Mucosa of rectum (tissue), 2 donors: ENCODE data around the gene SALL3.

Experiments used
- H3K27ac ChIP-seq, 2 donors: one replicate each; pipeline ENCODE4 v1.7.0; 2013; ENCODE audit warnings: inconsistent platforms in 2 of 2, low read depth in 2 of 2, low read length in 2 of 2
- H3K27me3 ChIP-seq, 2 donors: one replicate each; pipeline ENCODE4 v1.7.0; 2013; ENCODE audit warnings: low read length in 2 of 2; ENCODE audit not compliant: control insufficient read depth in 2 of 2, insufficient read depth in 2 of 2
- H3K36me3 ChIP-seq, 2 donors: one replicate each; pipeline ENCODE4 v1.7.0; 2013; ENCODE audit warnings: low read length in 2 of 2; ENCODE audit not compliant: control insufficient read depth in 2 of 2, insufficient read depth in 2 of 2
- H3K4me1 ChIP-seq, 2 donors: one replicate each; pipeline ENCODE4 v1.7.0; 2013; ENCODE audit warnings: low read length in 2 of 2, mild to moderate bottlenecking in 1 of 2; ENCODE audit not compliant: control insufficient read depth in 2 of 2, insufficient read depth in 2 of 2
- H3K4me3 ChIP-seq, 2 donors: one replicate each; pipeline ENCODE4 v1.7.0; 2013; ENCODE audit warnings: low read length in 2 of 2
- H3K9ac ChIP-seq, 2 donors: one replicate each; pipeline ENCODE4 v1.7.0; 2013; ENCODE audit warnings: low read length in 2 of 2, low read depth in 1 of 2, mild to moderate bottlenecking in 1 of 2
- H3K9me3 ChIP-seq, 2 donors: one replicate each; pipeline ENCODE4 v1.7.0; 2013; ENCODE audit warnings: low read length in 2 of 2; ENCODE audit not compliant: control insufficient read depth in 2 of 2
- donor health status: healthy.
- donor health status: Normal muscosa, but diverticular disease.

SALL3 gene

DNA sequence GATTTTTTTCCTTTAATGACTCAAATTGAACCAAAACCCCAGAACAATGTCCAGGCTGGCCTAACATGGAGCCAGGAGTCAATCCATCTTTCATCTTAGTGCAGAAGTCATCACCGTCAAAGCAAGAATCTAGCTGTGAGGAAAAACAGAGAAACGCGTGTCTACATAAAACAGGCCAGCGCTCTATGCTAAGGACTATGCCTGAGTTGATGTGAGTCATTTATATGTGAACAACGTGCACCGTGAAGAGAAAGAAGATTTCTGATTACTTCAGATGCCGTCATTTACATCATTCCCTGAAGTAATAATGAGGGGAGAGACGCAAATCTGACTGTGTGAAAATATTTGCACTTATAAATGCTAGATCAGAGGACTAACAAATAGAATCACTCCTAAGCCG lies 34.0 kb upstream of the SALL3 start:
- H3K27ac ChIP-seq: no peak overlapping the region
- H3K9me3 ChIP-seq: no peaks in the 10 kb centered on the region
- no peaks in the 10 kb centered on the region for H3K27me3 ChIP-seq
- no peak overlapping the region for H3K9ac ChIP-seq
- no peaks in the 10 kb centered on the region for H3K36me3 ChIP-seq
- no peak overlapping the region for H3K4me3 ChIP-seq
- no peaks in the 10 kb centered on the region for H3K4me1 ChIP-seq

- no peaks in the 10 kb centered on the region for H3K36me3 ChIP-seq
- H3K4me3 ChIP-seq: no peak overlapping the region
- no peak overlapping the region for H3K9ac ChIP-seq
- no peaks in the 10 kb centered on the region for H3K9me3 ChIP-seq
- no peak overlapping the region for H3K27ac ChIP-seq
- no peaks in the 10 kb centered on the region for H3K4me1 ChIP-seq
- no peaks in the 10 kb centered on the region for H3K27me3 ChIP-seq
Observed at GRCh38 chr18:78947291-78947690, 32.3 kb upstream of the SALL3 start.

GRCh38 chr18:78948221-78948620 lies 31.4 kb upstream of the SALL3 start:
- Histone ChIP-seq H3K4me1 (no peaks in the 10 kb centered on the region), H3K4me3 (no peak overlapping the region), H3K27me3 (no peaks in the 10 kb centered on the region), H3K9me3 (no peaks in the 10 kb centered on the region), H3K36me3 (no peaks in the 10 kb centered on the region), H3K9ac (no peak overlapping the region), H3K27ac (no peak overlapping the region)

GRCh38 chr18:78948707-78949106 lies 30.9 kb upstream of the SALL3 start:
- no peaks in the 10 kb centered on the region for H3K4me1 ChIP-seq
- no peaks in the 10 kb centered on the region for H3K9me3 ChIP-seq
- H3K27me3 ChIP-seq: no peaks in the 10 kb centered on the region
- H3K9ac ChIP-seq: no peak overlapping the region
- no peaks in the 10 kb centered on the region for H3K36me3 ChIP-seq
- no peak overlapping the region for H3K27ac ChIP-seq
- no peak overlapping the region for H3K4me3 ChIP-seq

GRCh38 chr18:78949216-78949615 lies 30.4 kb upstream of the SALL3 start:
- no peak overlapping the region for H3K4me3 ChIP-seq
- H3K27me3 ChIP-seq: no peaks in the 10 kb centered on the region
- H3K4me1 ChIP-seq: no peaks in the 10 kb centered on the region
- no peak overlapping the region for H3K9ac ChIP-seq
- H3K36me3 ChIP-seq: no peaks in the 10 kb centered on the region
- no peak overlapping the region for H3K27ac ChIP-seq
- no peaks in the 10 kb centered on the region for H3K9me3 ChIP-seq

DNA sequence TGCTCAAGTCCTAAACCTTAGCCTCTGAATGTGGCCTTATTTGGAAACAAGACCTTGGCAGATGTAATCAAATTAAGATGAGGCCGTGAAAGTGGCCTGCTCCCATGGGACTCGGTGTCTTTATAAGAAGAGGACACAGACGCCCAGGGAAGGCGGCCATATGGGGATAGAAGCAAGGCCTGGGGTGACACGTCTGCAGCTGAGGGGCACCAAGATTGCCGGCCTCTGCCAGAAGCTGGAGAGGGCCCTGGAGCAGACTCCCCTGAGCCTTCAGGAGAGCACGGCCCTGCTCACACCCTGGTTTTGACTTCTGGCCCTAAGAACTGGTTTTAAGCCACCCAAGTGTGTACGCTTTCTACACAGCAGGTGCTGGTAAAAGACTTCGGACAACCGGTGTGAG lies 29.2 kb upstream of the SALL3 start:
- no peaks in the 10 kb centered on the region for H3K27me3 ChIP-seq
- no peaks in the 10 kb centered on the region for H3K9me3 ChIP-seq
- H3K4me3 ChIP-seq: no peak overlapping the region
- H3K36me3 ChIP-seq: no peaks in the 10 kb centered on the region
- no peak overlapping the region for H3K9ac ChIP-seq
- H3K27ac ChIP-seq: no peak overlapping the region
- H3K4me1 ChIP-seq: no peaks in the 10 kb centered on the region

DNA sequence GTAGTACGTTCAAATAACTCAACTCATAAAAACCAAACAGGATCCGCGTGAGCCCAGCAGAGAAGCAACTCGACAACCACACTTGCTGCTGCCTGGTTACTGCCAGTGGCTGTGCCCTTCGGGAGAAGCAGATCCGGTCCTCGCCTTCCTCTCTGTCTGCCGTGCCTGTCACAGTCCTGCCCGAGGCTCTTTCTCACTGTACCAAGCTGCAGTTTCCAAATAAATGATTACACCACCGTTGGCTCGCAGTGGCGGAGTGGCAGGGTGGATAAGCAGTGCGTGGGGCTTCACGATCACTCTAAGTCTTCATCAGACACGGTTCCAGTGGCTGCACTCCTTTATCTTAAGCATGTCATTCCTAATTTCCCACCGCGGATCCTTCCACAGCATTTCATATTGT lies 26.1 kb upstream of the SALL3 start:
- no peaks in the 10 kb centered on the region for H3K4me1 ChIP-seq
- H3K9me3 ChIP-seq: no peaks in the 10 kb centered on the region
- H3K27me3 ChIP-seq: no peaks in the 10 kb centered on the region
- no peak overlapping the region for H3K4me3 ChIP-seq
- H3K36me3 ChIP-seq: no peaks in the 10 kb centered on the region
- no peak overlapping the region for H3K27ac ChIP-seq
- no peak overlapping the region for H3K9ac ChIP-seq

GRCh38 chr18:78955051-78955450 lies 24.6 kb upstream of the SALL3 start:
- Histone ChIP-seq H3K36me3 (no peaks in the 10 kb centered on the region), H3K9ac (no peak overlapping the region), H3K9me3 (no peaks in the 10 kb centered on the region), H3K27me3 (no peaks in the 10 kb centered on the region), H3K4me1 (no peaks in the 10 kb centered on the region), H3K27ac (no peak overlapping the region), H3K4me3 (no peak overlapping the region)

GRCh38 chr18:78957140-78957539 lies 22.5 kb upstream of the SALL3 start:
- Histone ChIP-seq H3K9me3 (no peaks in the 10 kb centered on the region), H3K4me1 (no peaks in the 10 kb centered on the region), H3K36me3 (no peaks in the 10 kb centered on the region), H3K9ac (no peak overlapping the region), H3K27me3 (no peaks in the 10 kb centered on the region), H3K27ac (no peak overlapping the region), H3K4me3 (no peak overlapping the region)

DNA sequence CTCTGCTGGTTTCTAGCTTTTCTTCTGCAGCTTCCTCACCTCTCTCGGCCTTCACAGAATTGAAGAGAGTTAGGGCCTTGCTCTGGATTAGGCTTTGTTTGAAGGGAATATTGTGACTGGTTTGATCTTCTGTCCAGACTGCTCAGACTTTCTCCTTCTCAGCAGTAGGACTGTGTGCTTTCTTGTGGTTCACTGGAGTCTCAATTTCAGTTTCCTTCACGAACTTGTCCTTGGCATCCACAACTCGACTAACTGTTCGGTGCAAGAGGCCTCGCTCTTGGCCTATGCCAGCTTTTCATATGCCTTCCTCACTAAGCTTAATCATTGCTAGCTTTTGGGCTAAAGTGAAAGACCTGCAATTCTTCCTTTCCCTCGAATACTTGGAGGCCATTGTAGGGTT lies 18.9 kb upstream of the SALL3 start:
- no peaks in the 10 kb centered on the region for H3K27me3 ChIP-seq
- H3K27ac ChIP-seq: no peak overlapping the region
- no peaks in the 10 kb centered on the region for H3K9me3 ChIP-seq
- H3K4me1 ChIP-seq: no peaks in the 10 kb centered on the region
- no peak overlapping the region for H3K9ac ChIP-seq
- no peak overlapping the region for H3K4me3 ChIP-seq
- H3K36me3 ChIP-seq: no peaks in the 10 kb centered on the region

- Histone ChIP-seq H3K4me3 (no peak overlapping the region), H3K27ac (no peak overlapping the region), H3K27me3 (no peaks in the 10 kb centered on the region), H3K4me1 (no peaks in the 10 kb centered on the region), H3K9me3 (no peaks in the 10 kb centered on the region), H3K36me3 (no peaks in the 10 kb centered on the region), H3K9ac (no peak overlapping the region)
Observed at GRCh38 chr18:78962098-78962497, 17.5 kb upstream of the SALL3 start.
